HEK293 (cell line): Measurements from ENCODE around the gene SWT1.

Source experiments
- CTCF ChIA-PET: fragments of 350-600 bp; formaldehyde crosslinking; extraction: SDS; loops from one replicate; lab custom pipeline; 2021; ENCODE audit warnings: antibody characterized with exemption; lab: Yijun Ruan, JAX
- POLR2A ChIA-PET: fragments of 300-600 bp; formaldehyde crosslinking; extraction: SDS; loops from one replicate; lab custom pipeline; 2020; ENCODE audit warnings: antibody characterized with exemption, inconsistent platforms; lab: Yijun Ruan, JAX
- H3K27ac ChIP-seq: fragments of 200-500 bp; sonication (Bioruptor generic); 2 replicates; pipeline ENCODE4 v1.5.1; 2014; ENCODE audit warnings: low read depth, low read length, control low read depth, inconsistent platforms; ENCODE audit errors: extremely low read depth
- H3K36me3 ChIP-seq, 2 experiments: fragments of 200-500 bp in 1 of 2; sonication (Bioruptor generic) in 1 of 2; 1 replicate in 1 of 2; 2 replicates in 1 of 2; pipeline ENCODE4 v1.5.1; 2014 to 2017; ENCODE audit warnings: inconsistent platforms in 2 of 2, low read length in 2 of 2; ENCODE audit not compliant: control insufficient read depth in 2 of 2, insufficient read depth in 1 of 2
- H3K4me1 ChIP-seq: fragments of 200-500 bp; sonication (Bioruptor generic); 2 replicates; pipeline ENCODE4 v1.5.1; 2014; ENCODE audit warnings: mild to moderate bottlenecking, low read length, inconsistent platforms; ENCODE audit not compliant: control insufficient read depth, insufficient read depth
- H3K4me3 ChIP-seq: 2 replicates; pipeline ENCODE4 v1.5.1; 2011; ENCODE audit warnings: low read depth, mild to moderate bottlenecking, control low read depth, low read length, moderate library complexity
- H3K9me3 ChIP-seq: fragments of 200-500 bp; sonication (Bioruptor generic); 2 replicates; pipeline ENCODE4 v1.5.1; 2014; ENCODE audit warnings: low read depth, low read length, inconsistent platforms; ENCODE audit not compliant: control insufficient read depth, insufficient read depth
- ELK4 ChIP-seq: IDR thresholded peaks from 2 replicates; pipeline ENCODE4 v1.6.1; 2011; ENCODE audit warnings: mild to moderate bottlenecking, low read depth, low read length, borderline replicate concordance
- GLIS1 ChIP-seq: fragments of 450-650 bp; formaldehyde crosslinking; IDR thresholded peaks from 2 replicates; pipeline ENCODE4 v1.5.1; 2016; ENCODE audit warnings: missing biosample characterization, missing genetic modification characterization
- PATZ1 ChIP-seq: fragments of 450-650 bp; formaldehyde crosslinking; IDR thresholded peaks from 2 replicates; pipeline ENCODE4 v1.5.1; 2016; ENCODE audit warnings: missing biosample characterization, missing genetic modification characterization
- REPIN1 ChIP-seq: fragments of 450-650 bp; formaldehyde crosslinking; IDR thresholded peaks from 2 replicates; pipeline ENCODE4 v1.5.1; 2017; ENCODE audit warnings: missing biosample characterization, missing genetic modification characterization, low read depth
- SALL2 ChIP-seq: fragments of 450-650 bp; formaldehyde crosslinking; IDR thresholded peaks from 2 replicates; pipeline ENCODE4 v1.5.0; 2017; ENCODE audit warnings: missing biosample characterization, mild to moderate bottlenecking, missing genetic modification characterization, borderline replicate concordance
- SP7 ChIP-seq: fragments of 450-650 bp; formaldehyde crosslinking; IDR thresholded peaks from 2 replicates; pipeline ENCODE4 v1.5.1; 2016; ENCODE audit warnings: missing biosample characterization, missing genetic modification characterization
- YY2 ChIP-seq: fragments of 450-650 bp; formaldehyde crosslinking; IDR thresholded peaks from 2 replicates; pipeline ENCODE4 v1.5.1; 2016; ENCODE audit warnings: missing biosample characterization, missing genetic modification characterization
- ZBTB20 ChIP-seq: fragments of 450-650 bp; formaldehyde crosslinking; IDR thresholded peaks from 2 replicates; pipeline ENCODE4 v1.5.1; 2016; ENCODE audit warnings: missing biosample characterization, missing genetic modification characterization
- ZBTB8A ChIP-seq: fragments of 450-650 bp; formaldehyde crosslinking; IDR thresholded peaks from 2 replicates; pipeline ENCODE4 v1.5.1; 2016; ENCODE audit warnings: missing biosample characterization, missing genetic modification characterization
- ZEB2 ChIP-seq: fragments of 450-650 bp; formaldehyde crosslinking; IDR thresholded peaks from 2 replicates; pipeline ENCODE4 v1.5.1; 2016; ENCODE audit warnings: missing biosample characterization, missing genetic modification characterization
- ZIC2 ChIP-seq: fragments of 450-650 bp; formaldehyde crosslinking; IDR thresholded peaks from 2 replicates; pipeline ENCODE4 v1.5.1; 2016; ENCODE audit warnings: missing biosample characterization, missing genetic modification characterization
- ZNF10 ChIP-seq: fragments of 450-650 bp; formaldehyde crosslinking; IDR thresholded peaks from 2 replicates; pipeline ENCODE4 v1.5.1; 2017; ENCODE audit warnings: missing biosample characterization, missing genetic modification characterization
- ZNF132 ChIP-seq: fragments of 450-650 bp; formaldehyde crosslinking; IDR thresholded peaks from 2 replicates; pipeline ENCODE4 v1.5.1; 2017; ENCODE audit warnings: missing biosample characterization, missing genetic modification characterization, borderline replicate concordance
- ZNF175 ChIP-seq: fragments of 450-650 bp; formaldehyde crosslinking; IDR thresholded peaks from 2 replicates; pipeline ENCODE4 v1.5.1; 2016; ENCODE audit warnings: missing biosample characterization, missing genetic modification characterization
- ZNF184 ChIP-seq: fragments of 450-650 bp; IDR thresholded peaks from 2 replicates; pipeline ENCODE4 v1.5.1; 2018; ENCODE audit warnings: missing biosample characterization, mild to moderate bottlenecking, missing genetic modification characterization
- ZNF335 ChIP-seq: fragments of 450-650 bp; formaldehyde crosslinking; conservative IDR thresholded peaks from 2 replicates; pipeline ENCODE4 v1.5.1; 2016; ENCODE audit warnings: missing biosample characterization, missing genetic modification characterization
- ZNF354C ChIP-seq: fragments of 450-650 bp; formaldehyde crosslinking; IDR thresholded peaks from 2 replicates; pipeline ENCODE4 v1.5.1; 2016; ENCODE audit warnings: missing biosample characterization, missing genetic modification characterization, low read depth, borderline replicate concordance
- ZNF37A ChIP-seq: fragments of 450-650 bp; IDR thresholded peaks from 2 replicates; pipeline ENCODE4 v1.5.1; 2018; ENCODE audit warnings: missing biosample characterization, missing genetic modification characterization
- ZNF423 ChIP-seq: fragments of 450-650 bp; formaldehyde crosslinking; IDR thresholded peaks from 2 replicates; pipeline ENCODE4 v1.5.1; 2016; ENCODE audit warnings: missing biosample characterization, missing genetic modification characterization
- ZNF544 ChIP-seq: fragments of 450-650 bp; formaldehyde crosslinking; IDR thresholded peaks from 2 replicates; pipeline ENCODE4 v1.5.0; 2017; ENCODE audit warnings: missing biosample characterization, missing genetic modification characterization
- ZNF548 ChIP-seq: fragments of 450-650 bp; formaldehyde crosslinking; IDR thresholded peaks from 2 replicates; pipeline ENCODE4 v1.5.1; 2016; ENCODE audit warnings: missing biosample characterization, missing genetic modification characterization
- ZNF558 ChIP-seq: fragments of 450-650 bp; formaldehyde crosslinking; IDR thresholded peaks from 2 replicates; pipeline ENCODE4 v1.5.1; 2016; ENCODE audit warnings: missing biosample characterization, missing genetic modification characterization
- ZNF585B ChIP-seq: fragments of 450-650 bp; formaldehyde crosslinking; IDR thresholded peaks from 2 replicates; pipeline ENCODE4 v1.5.1; 2016; ENCODE audit warnings: missing biosample characterization, missing genetic modification characterization
- ZNF596 ChIP-seq: fragments of 450-650 bp; IDR thresholded peaks from 2 replicates; pipeline ENCODE4 v1.5.0; 2018; ENCODE audit warnings: missing biosample characterization, mild to moderate bottlenecking, missing genetic modification characterization, moderate library complexity
- ZNF621 ChIP-seq: fragments of 450-650 bp; formaldehyde crosslinking; IDR thresholded peaks from 2 replicates; pipeline ENCODE4 v1.5.1; 2017; ENCODE audit warnings: missing biosample characterization, missing genetic modification characterization
- ZNF629 ChIP-seq: fragments of 450-650 bp; formaldehyde crosslinking; IDR thresholded peaks from 2 replicates; pipeline ENCODE4 v1.5.1; 2017; ENCODE audit warnings: missing biosample characterization, missing genetic modification characterization
- ZNF658 ChIP-seq: fragments of 450-650 bp; formaldehyde crosslinking; IDR thresholded peaks from 2 replicates; pipeline ENCODE4; 2016; ENCODE audit warnings: missing biosample characterization, missing genetic modification characterization
- ZNF701 ChIP-seq: fragments of 450-650 bp; formaldehyde crosslinking; IDR thresholded peaks from 2 replicates; pipeline ENCODE4 v1.5.1; 2016; ENCODE audit warnings: missing biosample characterization, missing genetic modification characterization
- TF ChIP-seq, protein P1 (sequence below): fragments of 450-650 bp; formaldehyde crosslinking; IDR thresholded peaks from 2 replicates; pipeline ENCODE4 v1.5.1; 2017; ENCODE audit warnings: missing biosample characterization, missing genetic modification characterization
- TF ChIP-seq, protein P2 (sequence below): fragments of 450-650 bp; formaldehyde crosslinking; IDR thresholded peaks from 2 replicates; pipeline ENCODE4 v1.5.1; 2016; ENCODE audit warnings: missing biosample characterization, missing genetic modification characterization

SWT1 gene

GRCh38 chr1:185166106-185166505, 9.1 kb downstream of the SWT1 start:
- Histone ChIP-seq H3K36me3 (peaks cover 0 to 10% of the 10 kb centered on the region in 2 experiments; a peak in 1 of 3 replicates), H3K27ac (no peak overlapping the region), H3K4me3 (no peak overlapping the region), H3K4me1 (no peaks in the 10 kb centered on the region), H3K9me3 (no peaks in the 10 kb centered on the region)
- ChIA-PET POLR2A (no interaction called here), CTCF (interaction anchor here (0.7 kb wide), 1 partner anchor 157 kb away, joined by 3 read pairs; no protein-coding TSS in a partner anchor)
- TF ChIP-seq ZNF629 (tag by site-specific recombination): no peak

DNA sequence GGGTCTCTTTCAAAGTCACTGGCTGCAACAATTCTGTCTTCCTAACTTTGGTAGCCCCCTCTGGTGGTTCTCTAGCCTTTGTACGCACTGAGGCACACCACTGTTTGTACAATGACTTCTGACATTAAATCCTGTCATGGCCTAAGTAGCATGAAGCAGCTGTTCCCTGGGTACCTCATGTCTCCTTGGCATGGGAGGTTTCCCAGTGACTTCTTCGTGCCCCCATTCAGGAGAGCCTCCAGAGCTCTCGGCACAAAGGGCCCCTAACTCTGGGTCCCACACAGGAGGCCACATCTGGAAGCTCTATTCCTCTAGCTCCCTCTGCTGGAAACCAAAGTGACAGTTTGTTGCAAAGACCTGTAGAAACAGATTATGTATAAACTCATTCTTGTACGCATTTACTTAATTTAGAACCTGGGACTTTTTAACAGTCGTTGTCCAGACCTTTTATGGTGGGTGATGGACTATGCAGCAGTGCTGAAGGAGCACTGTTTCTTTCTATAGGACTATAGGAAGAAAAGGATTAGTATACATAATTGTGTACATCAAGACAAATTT, 13.4 kb downstream of the SWT1 start:
- Histone ChIP-seq H3K4me1 (no peaks in the 10 kb centered on the region), H3K4me3 (no peak overlapping the region), H3K27ac (no peak overlapping the region), H3K36me3 (peaks cover 0 to 10% of the 10 kb centered on the region in 2 experiments; a peak in 2 of 3 replicates), H3K9me3 (no peaks in the 10 kb centered on the region)
- ChIA-PET POLR2A (interaction anchor here (1.0 to 1.1 kb wide), 2 partner anchors 13 to 364 kb away, joined by 3 to 4 read pairs; partner anchors contain the start of gene SWT1), CTCF (interaction anchor here (0.6 to 2.8 kb wide), 59 partner anchors 9 to 1681 kb away, joined by 3 to 64 read pairs (median 5); partner anchors contain the start of genes NIBAN1, RNF2, SWT1 and TRMT1L)
- no peak for TF ChIP-seq ZNF548 (tag by site-specific recombination)
- TF ChIP-seq, protein P1, sequence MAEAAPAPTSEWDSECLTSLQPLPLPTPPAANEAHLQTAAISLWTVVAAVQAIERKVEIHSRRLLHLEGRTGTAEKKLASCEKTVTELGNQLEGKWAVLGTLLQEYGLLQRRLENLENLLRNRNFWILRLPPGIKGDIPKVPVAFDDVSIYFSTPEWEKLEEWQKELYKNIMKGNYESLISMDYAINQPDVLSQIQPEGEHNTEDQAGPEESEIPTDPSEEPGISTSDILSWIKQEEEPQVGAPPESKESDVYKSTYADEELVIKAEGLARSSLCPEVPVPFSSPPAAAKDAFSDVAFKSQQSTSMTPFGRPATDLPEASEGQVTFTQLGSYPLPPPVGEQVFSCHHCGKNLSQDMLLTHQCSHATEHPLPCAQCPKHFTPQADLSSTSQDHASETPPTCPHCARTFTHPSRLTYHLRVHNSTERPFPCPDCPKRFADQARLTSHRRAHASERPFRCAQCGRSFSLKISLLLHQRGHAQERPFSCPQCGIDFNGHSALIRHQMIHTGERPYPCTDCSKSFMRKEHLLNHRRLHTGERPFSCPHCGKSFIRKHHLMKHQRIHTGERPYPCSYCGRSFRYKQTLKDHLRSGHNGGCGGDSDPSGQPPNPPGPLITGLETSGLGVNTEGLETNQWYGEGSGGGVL (tag by site-specific recombination): no peak
- no peak for TF ChIP-seq ZNF10 (tag by site-specific recombination)
- TF ChIP-seq ZNF585B (tag by site-specific recombination): no peak
- 0 out of 2 replicates have a peak, but pooled peaks have one; percentile 22 for TF ChIP-seq SP7 (tag by site-specific recombination)
- no peak for TF ChIP-seq ZBTB8A
- TF ChIP-seq ZNF175 (tag by site-specific recombination): no peak
- no peak for TF ChIP-seq REPIN1 (tag by site-specific recombination)
- no peak; the same call in 1 of the 2 replicates for TF ChIP-seq GLIS1 (tag by site-specific recombination)
- TF ChIP-seq ZIC2 (tag by site-specific recombination): no peak
- no peak for TF ChIP-seq ELK4
- no peak for TF ChIP-seq ZNF658
- no peak for TF ChIP-seq SALL2 (tag by site-specific recombination)
- no peak for TF ChIP-seq ZNF544 (tag by site-specific recombination)
- no peak for TF ChIP-seq ZNF596
- TF ChIP-seq, protein P2, sequence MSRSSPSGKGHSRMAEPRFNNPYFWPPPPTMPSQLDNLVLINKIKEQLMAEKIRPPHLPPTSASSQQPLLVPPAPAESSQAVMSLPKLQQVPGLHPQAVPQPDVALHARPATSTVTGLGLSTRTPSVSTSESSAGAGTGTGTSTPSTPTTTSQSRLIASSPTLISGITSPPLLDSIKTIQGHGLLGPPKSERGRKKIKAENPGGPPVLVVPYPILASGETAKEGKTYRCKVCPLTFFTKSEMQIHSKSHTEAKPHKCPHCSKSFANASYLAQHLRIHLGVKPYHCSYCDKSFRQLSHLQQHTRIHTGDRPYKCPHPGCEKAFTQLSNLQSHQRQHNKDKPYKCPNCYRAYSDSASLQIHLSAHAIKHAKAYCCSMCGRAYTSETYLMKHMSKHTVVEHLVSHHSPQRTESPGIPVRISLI (tag by site-specific recombination): no peak
- TF ChIP-seq PATZ1: no peak
- TF ChIP-seq ZNF354C (tag by site-specific recombination): no peak
- TF ChIP-seq ZNF621: no peak
- no peak for TF ChIP-seq ZNF701
- no peak for TF ChIP-seq ZEB2 (tag by site-specific recombination)
- TF ChIP-seq ZNF423 (tag by site-specific recombination): no peak
- no peak for TF ChIP-seq ZNF184 (tag by site-specific recombination)
- no peak for TF ChIP-seq ZNF37A (tag by site-specific recombination)
- TF ChIP-seq ZBTB20 (tag by site-specific recombination): peak; percentile 75
- peak; percentile 78 for TF ChIP-seq ZNF335
- TF ChIP-seq ZNF132 (tag by site-specific recombination): no peak
- no peak for TF ChIP-seq YY2 (tag by site-specific recombination)
- no peak for TF ChIP-seq ZNF558 (tag by site-specific recombination)
